IPS-11a (cell line): Measurements from ENCODE around the gene NLGN3.

Experiments
- H3K4me3 ChIP-seq: one replicate; pipeline ENCODE4 v1.5.1; 2013; ENCODE audit warnings: low read depth, low read length, control low read depth

NLGN3 gene

GRCh38 chrX:71210816-71211215, 66.2 kb downstream of the NLGN3 start:
- H3K4me3 ChIP-seq, result no peak overlapping the region

- no peak overlapping the region for H3K4me3 ChIP-seq
Measured at GRCh38 chrX:71212536-71212935, 67.9 kb downstream of the NLGN3 start.

GRCh38 chrX:71214152-71214551, 69.5 kb downstream of the NLGN3 start:
- H3K4me3 ChIP-seq, result no peak overlapping the region

- H3K4me3 ChIP-seq, result no peak overlapping the region
Measured at GRCh38 chrX:71214604-71215337, 70.1 kb downstream of the NLGN3 start.

GRCh38 chrX:71215338-71215912, 70.8 kb downstream of the NLGN3 start:
- H3K4me3 ChIP-seq, result no peak overlapping the region

- no peak overlapping the region for H3K4me3 ChIP-seq
Measured at GRCh38 chrX:71216485-71216884, 71.8 kb downstream of the NLGN3 start.

GRCh38 chrX:71217298-71217697, 72.7 kb downstream of the NLGN3 start:
- no peak overlapping the region for H3K4me3 ChIP-seq
